H1 (cell line): Measurements from ENCODE around the gene KCNMA1. TPM values are rescaled to one million over a fixed set of nuclear protein-coding genes. Genes with fewer than 3 reads are reported as not detected.

Experiments used
- CTCF ChIA-PET: fragments of 300-600 bp; sonication (Branson Sonifier 250); formaldehyde crosslinking; loops from one replicate; lab custom pipeline; 2021; ENCODE audit not compliant: partially characterized antibody; lab: Charles Lee
- POLR2A ChIA-PET: fragments of 300-600 bp; sonication (Branson Sonifier 250); formaldehyde crosslinking; loops from one replicate; lab custom pipeline; 2021; ENCODE audit warnings: inconsistent platforms; ENCODE audit not compliant: partially characterized antibody; lab: Charles Lee
- DNase-seq, 2 experiments: peaks; one replicate each; pipeline versions ENCODE4 v3.0.0 to v3.0.0-alpha.2; 2010 to 2022; ENCODE audit warnings: low spot score in 2 of 2, low read depth in 1 of 2, mixed read lengths in 1 of 2
- FAIRE-seq: peaks from 2 replicates; lab custom pipeline; 2011; peaks lifted over from hg19 to GRCh38; lab: Jason Lieb, UNC
- H2AFZ ChIP-seq: 2 replicates; pipeline ENCODE4 v1.8.1; 2012; ENCODE audit warnings: low read length, inconsistent platforms
- H2AK5ac ChIP-seq: 2 replicates; pipeline ENCODE4 v1.6.1; 2013; ENCODE audit warnings: low read depth, low read length
- H2BK120ac ChIP-seq: replicated peaks from 2 replicates; pipeline ENCODE3; 2013; ENCODE audit warnings: low read depth, low read length, inconsistent platforms
- H2BK12ac ChIP-seq: 2 replicates; pipeline ENCODE4 v1.6.1; 2013; ENCODE audit warnings: low read depth, low read length
- H2BK15ac ChIP-seq: 2 replicates; pipeline ENCODE4 v1.6.1; 2013; ENCODE audit warnings: low read length
- H2BK20ac ChIP-seq: 2 replicates; pipeline ENCODE4 v1.6.1; 2013; ENCODE audit warnings: low read length
- H2BK5ac ChIP-seq: 2 replicates; pipeline ENCODE4 v1.6.1; 2013; ENCODE audit warnings: low read depth, low read length
- H3K14ac ChIP-seq: 2 replicates; pipeline ENCODE4 v1.6.1; 2013; ENCODE audit warnings: inconsistent platforms; ENCODE audit not compliant: insufficient read length
- H3K18ac ChIP-seq: 2 replicates; pipeline ENCODE4 v1.6.1; 2013; ENCODE audit warnings: low read length; ENCODE audit errors: extremely low read depth
- H3K23ac ChIP-seq: 2 replicates; pipeline ENCODE4 v1.6.1; 2013; ENCODE audit warnings: inconsistent platforms; ENCODE audit not compliant: insufficient read length
- H3K23me2 ChIP-seq: 2 replicates; pipeline ENCODE4 v1.6.1; 2013; ENCODE audit warnings: low read depth, low read length
- H3K27ac ChIP-seq: 2 replicates; pipeline ENCODE4 v1.6.1; 2011; ENCODE audit warnings: low read depth, low read length, inconsistent platforms
- H3K27me3 ChIP-seq, 4 experiments: replicated peaks in 1 of 4; 1 replicate in 1 of 4; 2 replicates in 3 of 4; pipeline versions ENCODE4 v1.6.1 to v1.8.1; 2011 to 2013; ENCODE audit warnings: low read length in 3 of 4, mild to moderate bottlenecking in 3 of 4, inconsistent platforms in 2 of 4, mixed read lengths in 2 of 4, moderate library complexity in 1 of 4; ENCODE audit not compliant: control insufficient read depth in 3 of 4, insufficient read depth in 3 of 4; ENCODE audit errors: extremely low read depth in 1 of 4
- H3K36me3 ChIP-seq, 4 experiments: 2 replicates each; pipeline versions ENCODE4 v1.6.1 to v1.8.1; 2011 to 2013; ENCODE audit warnings: mild to moderate bottlenecking in 4 of 4, low read length in 3 of 4, moderate library complexity in 2 of 4, control low read depth in 1 of 4, inconsistent platforms in 1 of 4; ENCODE audit not compliant: insufficient read depth in 4 of 4, control insufficient read depth in 2 of 4
- H3K4ac ChIP-seq: replicated peaks from 2 replicates; pipeline ENCODE3; 2013; ENCODE audit warnings: low read length, low read depth, mixed read lengths, inconsistent platforms; ENCODE audit not compliant: insufficient read length
- H3K4me1 ChIP-seq, 4 experiments: replicated peaks in 1 of 4; 1 replicate in 1 of 4; 2 replicates in 3 of 4; pipeline versions ENCODE4 v1.6.1 to v1.8.1; 2011 to 2013; ENCODE audit warnings: low read length in 3 of 4, inconsistent platforms in 2 of 4, mixed read lengths in 1 of 4; ENCODE audit not compliant: insufficient read depth in 4 of 4, control insufficient read depth in 3 of 4
- H3K4me2 ChIP-seq, 2 experiments: 2 replicates each; pipeline versions ENCODE4 v1.6.1 to v1.8.1; 2011 to 2013; ENCODE audit warnings: low read depth in 2 of 2, low read length in 2 of 2, control low read depth in 1 of 2, inconsistent platforms in 1 of 2, mild to moderate bottlenecking in 1 of 2; ENCODE audit not compliant: insufficient read depth in 1 of 2
- H3K4me3 ChIP-seq, 4 experiments: fragments of 200-600, 300-600 bp in 1 of 4; sonication (generic), shearing (Covaris generic), sonication (Bioruptor Twin) in 1 of 4; 2 replicates each; pipeline versions ENCODE4 v1.5.1 to v1.8.1; 2011 to 2016; ENCODE audit warnings: low read length in 4 of 4, low read depth in 3 of 4, control low read depth in 2 of 4, inconsistent platforms in 2 of 4, mild to moderate bottlenecking in 2 of 4, mixed read lengths in 1 of 4, moderate library complexity in 1 of 4; ENCODE audit not compliant: insufficient read depth in 2 of 4; ENCODE audit errors: extremely low read depth in 1 of 4
- H3K56ac ChIP-seq: replicated peaks from 2 replicates; pipeline ENCODE3; 2013; ENCODE audit warnings: low read depth, mild to moderate bottlenecking, mixed read lengths, low read length, inconsistent platforms; ENCODE audit not compliant: insufficient read length
- H3K79me1 ChIP-seq: 2 replicates; pipeline ENCODE4 v1.6.1; 2013; ENCODE audit warnings: low read depth, low read length, control low read depth
- H3K79me2 ChIP-seq, 2 experiments: 2 replicates each; pipeline versions ENCODE4 v1.6.1 to v1.8.1; 2012 to 2013; ENCODE audit warnings: low read length in 2 of 2, mild to moderate bottlenecking in 2 of 2, inconsistent platforms in 1 of 2; ENCODE audit not compliant: insufficient read depth in 2 of 2, control insufficient read depth in 1 of 2
- H3K9ac ChIP-seq, 4 experiments: replicated peaks in 1 of 4; 1 replicate in 1 of 4; 2 replicates in 3 of 4; pipeline versions ENCODE4 v1.6.1 to v1.8.1; 2011 to 2013; ENCODE audit warnings: low read depth in 3 of 4, low read length in 3 of 4, control low read depth in 2 of 4, mild to moderate bottlenecking in 2 of 4, moderate library complexity in 2 of 4, inconsistent platforms in 1 of 4; ENCODE audit errors: extremely low read depth in 1 of 4
- H3K9me3 ChIP-seq, 2 experiments: 2 replicates each; pipeline versions ENCODE4 v1.6.1 to v1.8.1; 2012 to 2013; ENCODE audit warnings: mild to moderate bottlenecking in 2 of 2, moderate library complexity in 2 of 2, control low read depth in 1 of 2, inconsistent platforms in 1 of 2, low read depth in 1 of 2, low read length in 1 of 2, mixed read lengths in 1 of 2; ENCODE audit not compliant: insufficient read depth in 2 of 2
- H4K20me1 ChIP-seq, 2 experiments: replicated peaks in 1 of 2; 2 replicates each; pipeline versions ENCODE3 to v1.8.1; 2011 to 2013; ENCODE audit warnings: inconsistent platforms in 2 of 2, low read length in 2 of 2, mild to moderate bottlenecking in 1 of 2; ENCODE audit not compliant: insufficient read depth in 2 of 2, control insufficient read depth in 1 of 2
- H4K5ac ChIP-seq: 2 replicates; pipeline ENCODE4 v1.6.1; 2013; ENCODE audit warnings: low read length, low read depth, mixed read lengths, inconsistent platforms; ENCODE audit not compliant: insufficient read length
- H4K8ac ChIP-seq: 2 replicates; pipeline ENCODE4 v1.8.0; 2013; ENCODE audit warnings: mild to moderate bottlenecking, moderate library complexity, low read length, inconsistent platforms; ENCODE audit not compliant: insufficient read depth; ENCODE audit errors: extremely low read depth
- H4K91ac ChIP-seq: replicated peaks from 2 replicates; pipeline ENCODE3; 2013; ENCODE audit warnings: low read length, mixed read lengths, inconsistent platforms; ENCODE audit not compliant: insufficient read length
- CHD2 ChIP-seq: IDR thresholded peaks from 2 replicates; pipeline ENCODE4 v1.6.1; 2012; ENCODE audit warnings: low read length, improper control_type of control experiment
- CTCF ChIP-seq, 3 experiments: IDR thresholded peaks; 1 replicate in 2 of 3; 2 replicates in 1 of 3; pipeline versions ENCODE4 v1.5.1 to v1.6.1; 2011; ENCODE audit warnings: low read length in 3 of 3, mild to moderate bottlenecking in 3 of 3, inconsistent platforms in 2 of 3, low read depth in 1 of 3, moderate library complexity in 1 of 3; ENCODE audit not compliant: insufficient read depth in 1 of 3; ENCODE audit errors: control extremely low read depth in 1 of 3
- GABPA ChIP-seq: IDR thresholded peaks from 2 replicates; pipeline ENCODE4 v1.6.1; 2011; ENCODE audit warnings: mild to moderate bottlenecking, low read length, moderate library complexity, borderline replicate concordance; ENCODE audit not compliant: insufficient read depth
- NRF1 ChIP-seq: IDR thresholded peaks from 2 replicates; pipeline ENCODE4 v1.6.1; 2011; ENCODE audit warnings: mild to moderate bottlenecking, low read depth, low read length, improper control_type of control experiment
- PHF8 ChIP-seq: fragments of 200-600 bp; sonication (generic); conservative IDR thresholded peaks from 2 replicates; pipeline ENCODE4 v1.7.1; 2012; ENCODE audit warnings: low read depth, mild to moderate bottlenecking, inconsistent platforms, low read length, moderate library complexity
- POLR2A ChIP-seq, 2 experiments: IDR thresholded peaks; 1 replicate in 1 of 2; 2 replicates in 1 of 2; pipeline ENCODE4 v1.6.1; 2011; ENCODE audit warnings: low read depth in 2 of 2, low read length in 2 of 2, mild to moderate bottlenecking in 2 of 2; ENCODE audit errors: control extremely low read depth in 1 of 2
- POU5F1 ChIP-seq: IDR thresholded peaks from 2 replicates; pipeline ENCODE4 v1.6.1; 2011; ENCODE audit warnings: low read depth, mild to moderate bottlenecking, low read length, moderate library complexity
- RNF2 ChIP-seq: fragments of 200-900, 300-1000 bp; sonication (generic); IDR thresholded peaks from 2 replicates; pipeline ENCODE4 v1.7.1; 2016; ENCODE audit warnings: borderline replicate concordance, low read depth, mild to moderate bottlenecking, antibody characterized with exemption, low read length; ENCODE audit not compliant: poor library complexity, severe bottlenecking; ENCODE audit errors: missing control alignments
- SIX5 ChIP-seq: IDR thresholded peaks from 2 replicates; pipeline ENCODE4 v1.6.1; 2011; ENCODE audit warnings: mild to moderate bottlenecking, low read depth, low read length
- SP2 ChIP-seq: IDR thresholded peaks from 2 replicates; pipeline ENCODE4 v1.6.1; 2012; ENCODE audit warnings: mild to moderate bottlenecking, low read length, inconsistent platforms
- SP4 ChIP-seq: IDR thresholded peaks from 2 replicates; pipeline ENCODE4 v1.6.1; 2012; ENCODE audit warnings: low read length, inconsistent platforms
- SUZ12 ChIP-seq: fragments of 200-600 bp; sonication (generic); IDR thresholded peaks from 2 replicates; pipeline ENCODE4 v1.6.1; 2012; ENCODE audit warnings: mild to moderate bottlenecking, inconsistent platforms, low read length, moderate library complexity, mixed read lengths
- TAF1 ChIP-seq: IDR thresholded peaks from 2 replicates; pipeline ENCODE4 v1.6.1; 2011; ENCODE audit warnings: mild to moderate bottlenecking, low read depth, low read length
- WGBS, 2 experiments: shearing (Covaris generic) in 1 of 2; methylation state at CpG; one replicate each; pipeline versions ENCODE4 v1.1.6 to v1.1.7; 2013 to 2015; ENCODE audit warnings: low lambda C conversion rate in 2 of 2, mixed read lengths in 2 of 2, inconsistent platforms in 1 of 2, low coverage in 1 of 2, missing lambda C conversion rate in 1 of 2; ENCODE audit not compliant: insufficient replicate concordance in 2 of 2, insufficient coverage in 1 of 2, insufficient read length in 1 of 2; ENCODE audit errors: extremely low coverage in 1 of 2, missing lambda C conversion rate in 1 of 2; 5-methylcytosine and 5-hydroxymethylcytosine counted together
- polyA plus RNA-seq, 7 experiments: library from polyadenylated mRNA; depleted of rRNA in 3 of 7; stranded (reverse) in 5 of 7; unstranded in 2 of 7; fragments of >200 nt in 5 of 7; fragments of 200-250 nt in 2 of 7; gene quantifications; 1 replicate in 5 of 7; 2 replicates in 1 of 7; 4 replicates in 1 of 7; pipeline versions ENCODE4 v1.2.1 to v1.2.3, GENCODE V29; 2011 to 2013; ENCODE audit warnings: missing spikeins in 2 of 7, mixed read lengths in 2 of 7
- total RNA-seq: library from RNA; stranded (reverse); fragmentation: NEBNext Ultra II Directional; extraction: Animal tissue kit (Norgen Biotek cat#: 25700); gene quantifications from 2 replicates; pipeline ENCODE4 v1.2.1, GENCODE V29; 2021

The KCNMA1 gene
- total and polyA plus RNA-seq, 2 of the 8 experiments (the other 6 are each of a cell fraction or from before 2014, with no cell fraction given) = 10.2 to 11.1 TPM

- ChIA-PET POLR2A (no interaction called here), CTCF (no interaction called here)
- Histone ChIP-seq H3K4me2 (no peak overlapping the region), H2BK20ac (no peak overlapping the region), H3K23ac (no peak overlapping the region), H3K79me2 (no peaks in the 10 kb centered on the region), H3K23me2 (no peaks in the 10 kb centered on the region), H2BK12ac (no peak overlapping the region), H3K4me1 (peaks cover 0 to 3% (median 1%) of the 10 kb centered on the region in 4 experiments; a peak in 2 of 7 replicates), H4K8ac (no peak overlapping the region), H3K4ac (no peak overlapping the region), H4K20me1 (no peaks in the 10 kb centered on the region), H3K56ac (no peak overlapping the region), H3K9me3 (no peaks in the 10 kb centered on the region), H4K91ac (no peak overlapping the region), H3K36me3 (no peaks in the 10 kb centered on the region), H2BK5ac (no peak overlapping the region), H3K4me3 (no peak overlapping the region), H2AK5ac (no peak overlapping the region), H3K27me3 (no peaks in the 10 kb centered on the region), H3K9ac (no peak overlapping the region), H3K79me1 (no peaks in the 10 kb centered on the region), H2AFZ (no peak overlapping the region), H3K14ac (no peak overlapping the region), H3K18ac (no peak overlapping the region), H2BK15ac (no peak overlapping the region), H2BK120ac (no peak overlapping the region), H3K27ac (no peak overlapping the region), H4K5ac (no peak overlapping the region)
- WGBS, 2 experiments = 94% methylated on average over 1 of the region's 1 CpG; no CpG with 5 or more reads in 1 of the 2 experiments
- TF ChIP-seq POU5F1 (no peak), PHF8 (no peak), TAF1 (no peak), POLR2A (IDR thresholded peaks at IDR 0.05; ENCODE audit: control extremely low read depth in 1 of 2, low read depth in 2 of 2, low read length in 2 of 2) (no peak), CHD2 (no peak), GABPA (no peak), CTCF (IDR thresholded peaks at IDR 0.05; ENCODE audit: control extremely low read depth in 1 of 3, insufficient read depth in 1 of 3, low read depth in 1 of 3, low read length in 3 of 3) (no peak), SP2 (no peak), SIX5 (no peak), NRF1 (no peak), RNF2 (no peak), SP4 (no peak), SUZ12 (no peak)
- DNase-seq (no peak), FAIRE-seq (no peak)
Observed at GRCh38 chr10:76946270-76946669, 691.3 kb downstream of the KCNMA1 start.
